GM20000 (cell line): ENCODE data around the gene FGGY.
"Not testable (repeated sequence)": the region's sequence is repeated elsewhere in the genome, so short reads cannot be mapped to it uniquely, and the experiment has no call there.

Experiments
- DNase-seq: peaks from one replicate; pipeline ENCODE4 v3.0.0; 2012; ENCODE audit warnings: low spot score
- CTCF ChIP-seq: IDR thresholded peaks from 2 replicates; pipeline ENCODE4 v1.5.1; 2012; ENCODE audit warnings: mild to moderate bottlenecking, control low read depth; ENCODE audit errors: extremely low read depth, missing control alignments

Gene FGGY

GRCh38 chr1:59296358-59297256, at the start of gene FGGY:
Gene FGGY, plus strand, starts transcription at chr1:59297094. Its CDS starts 24,456 bp downstream, at chr1:59321550.
- TF ChIP-seq CTCF = no peak
- peak; percentile 94 for DNase-seq

- no peak for TF ChIP-seq CTCF
- DNase-seq = no peak
Observed at GRCh38 chr1:59248758-59249157, 48.1 kb upstream of the FGGY start.

GRCh38 chr1:59249396-59250137, 47.3 kb upstream of the FGGY start:
- no peak for DNase-seq
- no peak for TF ChIP-seq CTCF

GRCh38 chr1:59251061-59251460, 45.8 kb upstream of the FGGY start:
- not testable (repeated sequence) for DNase-seq

GRCh38 chr1:59256429-59256828, 40.5 kb upstream of the FGGY start:
- not testable (repeated sequence) for DNase-seq

GRCh38 chr1:59258412-59259032, 38.4 kb upstream of the FGGY start:
- TF ChIP-seq CTCF = no peak
- DNase-seq = no peak

GRCh38 chr1:59261537-59261936, 35.4 kb upstream of the FGGY start:
- TF ChIP-seq CTCF = no peak
- DNase-seq = no peak

- TF ChIP-seq CTCF = no peak
- DNase-seq = no peak
Observed at GRCh38 chr1:59262631-59263030, 34.3 kb upstream of the FGGY start.
